ENCODE data around the gene OR52E8. TPM values are rescaled to one million over a fixed set of nuclear protein-coding genes. Genes with fewer than 3 reads are reported as not detected.

OR52E8 gene
- total RNA-seq, 4 donors from 2014 or later: not detected

GRCh38 chr11:5837695-5838094 is 19.8 kb downstream of the OR52E8 start:
- Histone ChIP-seq H3K4me3 (no peak overlapping the region), H3K4me1 (no peaks in the 10 kb centered on the region), H3K27ac (replicated peaks in 1 of 4) (no peak overlapping the region), H3K9me3 (no peaks in the 10 kb centered on the region), H3K36me3 (no peaks in the 10 kb centered on the region), H3K27me3 (no peaks in the 10 kb centered on the region)
- TF ChIP-seq CTCF (IDR thresholded peaks at IDR 0.05) (no peak), POLR2AphosphoS5 (IDR thresholded peaks at IDR 0.05) (no peak), POLR2A (IDR thresholded peaks at IDR 0.05; ENCODE audit: low read depth) (no peak), EP300 (IDR thresholded peaks at IDR 0.05) (no peak)
- DNase-seq (ENCODE audit: extremely low spot score): no peak
- WGBS: 90% methylated on average over 2 of the region's 2 CpGs
- intact Hi-C loops (cut with DNase I): no loop called here

GRCh38 chr11:5833446-5833845 is 24.0 kb downstream of the OR52E8 start:
- intact Hi-C loops (cut with DNase I): no loop called here
- Histone ChIP-seq H3K4me3 (no peak overlapping the region), H3K27ac (replicated peaks in 1 of 4) (no peak overlapping the region), H3K9me3 (no peaks in the 10 kb centered on the region), H3K4me1 (no peaks in the 10 kb centered on the region), H3K36me3 (no peaks in the 10 kb centered on the region), H3K27me3 (no peaks in the 10 kb centered on the region)
- 60% methylated on average over 2 of the region's 2 CpGs for WGBS
- TF ChIP-seq POLR2AphosphoS5 (IDR thresholded peaks at IDR 0.05) (no peak), CTCF (IDR thresholded peaks at IDR 0.05) (no peak), EP300 (IDR thresholded peaks at IDR 0.05) (no peak), POLR2A (IDR thresholded peaks at IDR 0.05; ENCODE audit: low read depth) (no peak)
- no peak for DNase-seq (ENCODE audit: extremely low spot score)

- intact Hi-C loops (cut with DNase I): no loop called here
- WGBS: 71% methylated on average over 6 of the region's 6 CpGs
- Histone ChIP-seq H3K36me3 (no peaks in the 10 kb centered on the region), H3K4me3 (no peak overlapping the region), H3K9me3 (no peaks in the 10 kb centered on the region), H3K4me1 (no peaks in the 10 kb centered on the region), H3K27me3 (no peaks in the 10 kb centered on the region), H3K27ac (replicated peaks in 1 of 4) (no peak overlapping the region)
- TF ChIP-seq CTCF (IDR thresholded peaks at IDR 0.05) (no peak), EP300 (IDR thresholded peaks at IDR 0.05) (no peak), POLR2A (IDR thresholded peaks at IDR 0.05; ENCODE audit: low read depth) (no peak), POLR2AphosphoS5 (IDR thresholded peaks at IDR 0.05) (no peak)
- no peak for DNase-seq (ENCODE audit: extremely low spot score)
Observed at GRCh38 chr11:5831196-5831829, 26.2 kb downstream of the OR52E8 start.

DNA sequence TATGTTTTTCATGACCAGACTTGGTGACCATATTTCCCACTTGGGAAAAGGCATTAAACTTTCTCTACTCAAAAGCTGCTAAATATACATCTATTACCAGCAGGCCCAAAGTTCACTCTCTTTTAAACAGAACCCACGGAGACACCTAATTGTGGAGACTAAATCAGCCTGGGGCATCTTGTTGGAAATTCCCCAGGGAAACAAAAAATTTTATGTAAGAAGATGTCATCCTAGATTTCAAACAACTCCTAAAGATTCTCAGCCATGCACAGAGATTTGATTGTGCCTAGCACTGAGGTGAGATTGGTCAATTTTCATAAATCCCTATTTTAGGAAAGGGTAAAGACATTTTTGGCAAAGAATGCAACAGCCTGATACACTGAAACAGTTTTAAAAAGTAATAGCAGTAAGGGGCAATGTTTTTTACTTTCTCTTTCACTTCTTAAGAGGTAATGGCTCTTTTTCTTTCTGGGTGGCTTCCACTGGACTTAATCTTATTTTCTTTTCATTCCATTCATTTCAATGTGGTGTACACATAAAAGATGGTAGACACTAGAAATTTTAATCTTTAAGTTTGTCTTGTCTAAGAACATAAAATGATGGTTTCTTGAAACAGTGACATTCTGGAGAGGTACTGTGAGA is 39.1 kb downstream of the OR52E8 start:
- intact Hi-C loops (cut with DNase I): no loop called here
- whole genome bisulfite sequencing: 25% methylated on average over 1 of the region's 1 CpG
- no peaks in the 10 kb centered on the region for H3K9me3 ChIP-seq
- H3K27me3 ChIP-seq: no peaks in the 10 kb centered on the region
- H3K4me3 ChIP-seq: no peak overlapping the region
- TF ChIP-seq POLR2AphosphoS5 (IDR thresholded peaks at IDR 0.05): no peak
- no peak for TF ChIP-seq CTCF (IDR thresholded peaks at IDR 0.05)
- TF ChIP-seq EP300 (IDR thresholded peaks at IDR 0.05): no peak
- no peak for TF ChIP-seq POLR2A (IDR thresholded peaks at IDR 0.05; ENCODE audit: low read depth)
- no peak for DNase-seq (ENCODE audit: extremely low spot score)
- H3K36me3 ChIP-seq: no peaks in the 10 kb centered on the region
- no peak overlapping the region for H3K27ac ChIP-seq (replicated peaks in 1 of 4)
- peaks cover 0 to 5% (median 0%) of the 10 kb centered on the region in 4 donors for H3K4me1 ChIP-seq
